ENCODE data around the gene UTP3. TPM values are rescaled to one million over a fixed set of nuclear protein-coding genes. Genes with fewer than 3 reads are reported as not detected.

The UTP3 gene
- total RNA-seq, 1 donor from 2014 or later = 38.5 TPM

DNA sequence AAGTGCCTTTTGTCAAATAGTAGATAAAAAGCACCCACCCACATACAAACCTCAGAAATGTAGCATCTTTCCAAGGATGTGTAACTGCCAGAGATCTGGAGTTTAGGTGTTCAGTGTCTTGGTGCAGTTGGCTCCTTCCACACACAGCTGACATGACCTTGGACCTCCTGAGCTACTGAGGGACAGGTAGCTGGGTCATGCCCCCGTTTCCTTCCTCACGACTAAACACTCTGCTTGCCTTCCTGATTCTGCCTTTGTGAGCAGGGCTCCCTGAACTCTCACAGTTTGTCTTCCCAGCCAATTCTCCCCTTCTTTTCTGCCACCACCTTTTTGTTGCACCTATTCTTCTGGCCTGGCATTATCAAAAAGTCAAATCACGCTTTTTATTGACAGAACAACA, 23.3 kb downstream of the UTP3 start:
- H3K9me3 Mint-ChIP-seq = no peaks in the 10 kb centered on the region
- TF ChIP-seq CTCF (IDR thresholded peaks at IDR 0.05) = no peak
- H3K36me3 Mint-ChIP-seq (ENCODE audit: low read depth) = no peaks in the 10 kb centered on the region
- H3K4me1 Mint-ChIP-seq = peaks cover 66% of the 10 kb centered on the region
- H3K27ac Mint-ChIP-seq = peak overlapping the region; percentile 5
- intact Hi-C loops (cut with micrococcal nuclease) = no loop called here
- POLR2A ChIA-PET = no interaction called here
- CTCF ChIA-PET = no interaction called here
- DNase-seq (no peak), ATAC-seq (ENCODE audit: low read depth) (no peak)
- no peaks in the 10 kb centered on the region for H3K27me3 Mint-ChIP-seq
- peak overlapping the region; percentile 1 for H3K4me3 Mint-ChIP-seq

DNA sequence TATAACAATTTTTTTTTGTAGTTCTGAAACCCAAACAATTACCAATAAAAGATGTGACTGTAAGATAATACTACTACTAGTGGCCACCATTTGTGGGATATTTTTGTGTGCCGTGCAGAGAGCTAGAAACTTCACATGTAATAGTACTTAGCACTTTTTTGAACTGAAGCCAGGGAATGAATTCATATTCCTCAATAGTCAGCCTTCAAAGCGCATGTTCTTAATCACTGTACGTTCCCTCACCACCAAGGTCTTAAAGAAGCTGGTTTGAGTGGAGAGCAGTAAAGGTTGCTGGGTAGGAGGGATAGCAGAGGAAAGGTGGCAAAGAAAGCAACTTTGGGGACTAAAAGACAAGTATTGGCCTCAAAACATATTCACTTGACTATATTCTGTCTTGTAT, 23.8 kb downstream of the UTP3 start:
- CTCF ChIA-PET = no interaction called here
- H3K27ac Mint-ChIP-seq = peak overlapping the region; percentile 5
- DNase-seq (no peak), ATAC-seq (ENCODE audit: low read depth) (no peak)
- no peaks in the 10 kb centered on the region for H3K36me3 Mint-ChIP-seq (ENCODE audit: low read depth)
- TF ChIP-seq CTCF (IDR thresholded peaks at IDR 0.05) = no peak
- no peak overlapping the region for H3K4me3 Mint-ChIP-seq
- no peaks in the 10 kb centered on the region for H3K9me3 Mint-ChIP-seq
- intact Hi-C loops (cut with micrococcal nuclease) = no loop called here
- POLR2A ChIA-PET = interaction anchor here (0.9 to 4.8 kb wide), 5 partner anchors 7 to 284 kb away, joined by 3 to 49 read pairs (median 4); partner anchors contain the start of gene UTP3
- no peaks in the 10 kb centered on the region for H3K27me3 Mint-ChIP-seq
- peaks cover 62% of the 10 kb centered on the region for H3K4me1 Mint-ChIP-seq

DNA sequence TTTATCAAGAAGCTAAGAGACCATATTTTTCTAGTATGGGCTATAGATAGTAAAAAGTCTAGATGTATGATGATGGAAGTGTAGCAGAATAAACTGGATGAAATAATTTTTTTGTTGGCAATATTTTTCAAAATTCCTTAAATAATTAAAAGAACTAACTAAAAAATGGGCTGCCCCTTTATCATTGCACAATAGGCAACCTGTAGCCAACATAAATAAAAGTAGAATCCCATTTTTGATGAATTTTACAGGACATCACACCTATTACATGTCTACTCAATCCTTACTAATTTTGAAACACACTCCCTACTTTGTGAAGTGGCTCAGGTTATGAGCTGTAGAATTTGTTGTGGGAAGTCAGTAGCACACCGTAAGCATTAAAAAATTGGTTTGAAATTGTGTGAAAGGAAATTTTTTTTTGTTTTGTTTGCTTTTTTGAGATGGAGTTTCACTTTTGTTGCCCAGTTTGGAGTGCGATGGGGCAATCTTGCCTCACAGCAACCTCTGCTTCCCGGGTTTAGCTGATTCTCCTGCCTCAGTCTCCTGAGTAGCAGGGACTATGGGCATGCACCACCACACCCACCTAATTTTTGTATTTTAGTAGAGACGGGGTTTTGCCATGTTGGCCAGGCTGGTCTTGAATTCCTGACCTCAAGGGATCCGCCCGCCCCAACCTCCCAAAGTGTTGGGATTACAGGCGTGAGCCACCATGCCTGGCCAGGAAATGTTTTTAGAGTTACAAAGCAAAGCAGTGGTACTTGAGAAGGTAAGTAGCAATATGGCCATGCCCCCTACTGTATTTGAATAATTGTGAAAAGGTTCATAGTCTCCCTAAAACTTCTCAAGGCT, 24.5 kb downstream of the UTP3 start:
- TF ChIP-seq CTCF (IDR thresholded peaks at IDR 0.05) = no peak
- Mint-ChIP-seq H3K27ac (peak overlapping the region; percentile 94), H3K9me3 (no peaks in the 10 kb centered on the region), H3K27me3 (no peaks in the 10 kb centered on the region), H3K4me3 (peak overlapping the region; percentile 69), H3K36me3 (ENCODE audit: low read depth) (no peaks in the 10 kb centered on the region), H3K4me1 (peaks cover 63% of the 10 kb centered on the region)
- CTCF ChIA-PET = interaction anchor here (4.5 kb wide), 1 partner anchor 23 kb away, joined by 18 read pairs; no protein-coding TSS in a partner anchor
- intact Hi-C loops (cut with micrococcal nuclease) = loop anchor here (1.0 kb wide), 2 partner anchors 8 to 21 kb away; no protein-coding TSS in a partner anchor
- no peak for DNase-seq
- POLR2A ChIA-PET = interaction anchor here (0.6 to 4.8 kb wide), 7 partner anchors 8 to 284 kb away, joined by 3 to 49 read pairs (median 4); partner anchors contain the start of gene UTP3
- no peak for ATAC-seq (ENCODE audit: low read depth)

DNA sequence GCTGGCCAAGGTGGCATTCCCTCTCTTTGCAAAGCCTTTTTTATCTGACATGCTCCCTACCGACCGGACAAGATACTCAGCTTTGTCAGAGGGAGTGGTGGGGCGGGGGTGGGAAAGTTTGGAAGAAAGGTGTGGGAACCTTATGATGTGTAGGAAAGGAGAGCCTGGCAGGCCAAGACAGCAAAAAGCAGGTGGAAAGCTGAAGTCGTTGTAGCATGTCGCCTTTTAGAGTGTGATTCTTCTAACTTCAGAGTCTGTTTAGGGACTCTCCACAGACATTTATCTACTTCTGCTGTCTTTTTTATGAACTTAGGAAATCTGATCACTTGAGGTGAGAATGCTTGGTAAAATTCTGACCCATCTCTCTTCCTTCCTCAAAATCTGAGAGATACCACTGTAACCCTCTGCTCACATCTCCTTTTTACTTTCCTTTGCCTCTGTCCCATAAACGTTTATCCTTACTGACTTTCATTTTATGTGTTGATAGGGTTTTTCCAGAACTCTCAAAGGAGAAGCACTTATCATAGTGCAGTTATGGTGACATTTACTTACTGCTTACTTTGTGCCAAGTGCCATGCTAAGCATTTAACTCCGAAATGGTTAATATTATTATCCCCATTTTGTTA, 25.2 kb downstream of the UTP3 start:
- peak; percentile 66 for ATAC-seq (ENCODE audit: low read depth)
- H3K36me3 Mint-ChIP-seq (ENCODE audit: low read depth) = no peaks in the 10 kb centered on the region
- H3K27me3 Mint-ChIP-seq = no peaks in the 10 kb centered on the region
- ChIA-PET CTCF (interaction anchor here (4.5 kb wide), 1 partner anchor 23 kb away, joined by 18 read pairs; no protein-coding TSS in a partner anchor), POLR2A (interaction anchor here (0.6 to 4.8 kb wide), 5 partner anchors 8 to 283 kb away, joined by 3 to 49 read pairs (median 4); no protein-coding TSS in a partner anchor)
- H3K9me3 Mint-ChIP-seq = no peaks in the 10 kb centered on the region
- peak overlapping the region; percentile 94 for H3K27ac Mint-ChIP-seq
- intact Hi-C loops (cut with micrococcal nuclease) = loop anchor here (1.0 to 2.0 kb wide), 4 partner anchors 8 to 41 kb away; partner anchors contain the start of gene UTP3
- peaks cover 62% of the 10 kb centered on the region for H3K4me1 Mint-ChIP-seq
- TF ChIP-seq CTCF (IDR thresholded peaks at IDR 0.05) = no peak
- H3K4me3 Mint-ChIP-seq = peak overlapping the region; percentile 69
- DNase-seq = no peak

All from activated B cell treated with CpG ODN at 0.5 μM for 24 hours (primary cell).